Tibial nerve (tissue), 3 donors: Measurements from ENCODE around the gene CD164L2.

Source experiments
- CTCF ChIP-seq, 5 experiments: fragments of 200-600 bp in 3 of 5; fragments of 450-650 bp in 2 of 5; sonication (generic) in 3 of 5; IDR thresholded peaks; one replicate each; pipeline ENCODE4 v1.5.1; 2016 to 2019; ENCODE audit warnings: antibody characterized with exemption in 5 of 5, mild to moderate bottlenecking in 3 of 5, moderate library complexity in 2 of 5
- POLR2A ChIP-seq, 2 donors: fragments of 450-650 bp; IDR thresholded peaks; one replicate each; pipeline ENCODE4 v1.6.1; 2017; ENCODE audit warnings: antibody characterized with exemption in 2 of 2, mild to moderate bottlenecking in 2 of 2, moderate library complexity in 2 of 2

- no peak for TF ChIP-seq POLR2A (IDR thresholded peaks at IDR 0.05)
- TF ChIP-seq CTCF (IDR thresholded peaks at IDR 0.05): no peak
Measured at GRCh38 chr1:27359822-27360158, 23.3 kb downstream of the CD164L2 start.
